SK-N-SH (cell line): Measurements from ENCODE around the gene WDR6. TPM values are rescaled to one million over a fixed set of nuclear protein-coding genes. Genes with fewer than 3 reads are reported as not detected.

Experiments used
- CTCF ChIA-PET: fragments of 300-600, 350-600 bp; formaldehyde crosslinking; extraction: SDS; loops from one replicate; lab custom pipeline; 2021; lab: Yijun Ruan, JAX
- POLR2A ChIA-PET: fragments of 350-600 bp; sonication (Branson Sonifier 250); formaldehyde crosslinking; extraction: SDS; loops from one replicate; lab custom pipeline; 2020; ENCODE audit warnings: antibody characterized with exemption, inconsistent platforms; lab: Yijun Ruan, JAX
- DNase-seq: peaks from one replicate; pipeline ENCODE4 v3.0.0; 2012
- H2AFZ ChIP-seq: fragments of 200-600 bp; sonication (generic); 2 replicates; pipeline ENCODE4 v1.8.1; 2016; ENCODE audit warnings: antibody characterized with exemption, mild to moderate bottlenecking, low read depth
- H3F3A ChIP-seq: fragments of 200-600 bp; sonication (generic); replicated peaks from 2 replicates; pipeline ENCODE3; 2016; ENCODE audit warnings: antibody characterized with exemption, mild to moderate bottlenecking; ENCODE audit not compliant: insufficient read depth
- H3K27ac ChIP-seq, 2 experiments: fragments of 200-500 bp in 1 of 2; fragments of 200-600 bp in 1 of 2; sonication (Bioruptor generic) in 1 of 2; sonication (generic), shearing (Covaris generic) in 1 of 2; 2 replicates each; pipeline versions ENCODE4 v1.5.1 to v1.6.1; 2014 to 2016; ENCODE audit warnings: low read depth in 2 of 2, inconsistent platforms in 1 of 2, low read length in 1 of 2, mild to moderate bottlenecking in 1 of 2, mixed read lengths in 1 of 2
- H3K27me3 ChIP-seq: fragments of 200-600 bp; sonication (generic), shearing (Covaris generic); 2 replicates; pipeline ENCODE4 v1.6.1; 2016; ENCODE audit warnings: mixed run types; ENCODE audit not compliant: insufficient read depth
- H3K36me3 ChIP-seq, 2 experiments: fragments of 200-500 bp in 1 of 2; fragments of 200-600 bp in 1 of 2; sonication (Bioruptor generic) in 1 of 2; sonication (generic) in 1 of 2; replicated peaks in 1 of 2; 2 replicates each; pipeline versions ENCODE3 to v1.5.1; 2014 to 2016; ENCODE audit warnings: low read length in 1 of 2, mild to moderate bottlenecking in 1 of 2; ENCODE audit not compliant: insufficient read depth in 2 of 2, control insufficient read depth in 1 of 2
- H3K4me1 ChIP-seq, 2 experiments: fragments of 200-500 bp in 1 of 2; fragments of 200-600 bp in 1 of 2; sonication (Bioruptor generic) in 1 of 2; sonication (generic), shearing (Covaris generic) in 1 of 2; 2 replicates each; pipeline versions ENCODE4 v1.5.1 to v1.6.1; 2014 to 2016; ENCODE audit warnings: low read depth in 1 of 2, low read length in 1 of 2, mixed run types in 1 of 2; ENCODE audit not compliant: insufficient read depth in 2 of 2, control insufficient read depth in 1 of 2
- H3K4me2 ChIP-seq: fragments of 200-600 bp; sonication (generic), shearing (Covaris generic); 2 replicates; pipeline ENCODE4 v1.6.1; 2017; ENCODE audit warnings: mixed run types
- H3K4me3 ChIP-seq, 2 experiments: fragments of 200-500 bp in 1 of 2; fragments of 200-600 bp in 1 of 2; sonication (Bioruptor generic) in 1 of 2; sonication (generic), shearing (Covaris generic) in 1 of 2; 2 replicates each; pipeline versions ENCODE4 v1.5.1 to v1.8.1; 2014 to 2016; ENCODE audit warnings: low read depth in 2 of 2, inconsistent platforms in 1 of 2, low read length in 1 of 2, mild to moderate bottlenecking in 1 of 2, mixed read lengths in 1 of 2, moderate library complexity in 1 of 2
- H3K79me2 ChIP-seq: fragments of 200-600 bp; sonication (generic); 2 replicates; pipeline ENCODE4 v1.8.1; 2017; ENCODE audit warnings: mild to moderate bottlenecking; ENCODE audit not compliant: insufficient read depth
- H3K9ac ChIP-seq: fragments of 200-600 bp; sonication (generic); 2 replicates; pipeline ENCODE4 v1.6.1; 2017; ENCODE audit warnings: mixed run types
- H3K9me2 ChIP-seq: fragments of 200-600 bp; sonication (generic); 2 replicates; pipeline ENCODE4 v1.6.1; 2017; ENCODE audit warnings: mixed run types
- H3K9me3 ChIP-seq: fragments of 200-600 bp; sonication (generic); 2 replicates; pipeline ENCODE4 v1.6.1; 2017; ENCODE audit warnings: mixed run types, mild to moderate bottlenecking, moderate library complexity
- H4K20me1 ChIP-seq: fragments of 200-600 bp; sonication (generic); 2 replicates; pipeline ENCODE4 v1.6.1; 2017; ENCODE audit warnings: mild to moderate bottlenecking, mixed run types; ENCODE audit not compliant: insufficient read depth
- FOXM1 ChIP-seq: IDR thresholded peaks from 2 replicates; pipeline ENCODE4 v1.4.0; 2012; ENCODE audit warnings: low read depth, mild to moderate bottlenecking
- MAX ChIP-seq: IDR thresholded peaks from 2 replicates; pipeline ENCODE4 v1.4.0; 2012; ENCODE audit warnings: low read depth
- NRF1 ChIP-seq: IDR thresholded peaks from 2 replicates; pipeline ENCODE4 v1.6.1; 2012; ENCODE audit warnings: low read depth, mild to moderate bottlenecking, low read length
- PBX3 ChIP-seq: IDR thresholded peaks from 2 replicates; pipeline ENCODE4; 2012
- RCOR1 ChIP-seq: fragments of 150-350 bp; IDR thresholded peaks from 2 replicates; pipeline ENCODE4 v1.6.1; 2017; ENCODE audit warnings: antibody characterized with exemption, low read length
- RFX5 ChIP-seq: IDR thresholded peaks from 2 replicates; pipeline ENCODE4 v1.6.1; 2012; ENCODE audit warnings: mild to moderate bottlenecking, improper control_type of control experiment, low read length
- RXRA ChIP-seq: IDR thresholded peaks from 2 replicates; pipeline ENCODE4 v1.4.0; 2012; ENCODE audit warnings: low read depth, mild to moderate bottlenecking, borderline replicate concordance
- SIN3A ChIP-seq: IDR thresholded peaks from 2 replicates; pipeline ENCODE4 v1.6.1; 2012; ENCODE audit warnings: low read depth, mild to moderate bottlenecking, low read length, moderate library complexity, borderline replicate concordance
- TAF1 ChIP-seq: IDR thresholded peaks from 2 replicates; pipeline ENCODE4 v1.6.1; 2012; ENCODE audit warnings: low read depth, mild to moderate bottlenecking, low read length, moderate library complexity, borderline replicate concordance
- TCF12 ChIP-seq: IDR thresholded peaks from 2 replicates; pipeline ENCODE4 v1.4.0; 2012
- TEAD4 ChIP-seq: IDR thresholded peaks from 2 replicates; pipeline ENCODE4 v1.4.0; 2012; ENCODE audit warnings: mild to moderate bottlenecking, borderline replicate concordance; ENCODE audit not compliant: insufficient read depth
- YY1 ChIP-seq: IDR thresholded peaks from 2 replicates; pipeline ENCODE4 v1.4.0; 2012; ENCODE audit warnings: low read depth, mild to moderate bottlenecking
- whole genome bisulfite sequencing: methylation state at CpG from one replicate; pipeline ENCODE4 v1.1.6; 2017; ENCODE audit warnings: low lambda C conversion rate; 5-methylcytosine and 5-hydroxymethylcytosine counted together
- polyA plus RNA-seq, 3 experiments: library from polyadenylated mRNA; depleted of rRNA; stranded (reverse); fragments of >200 nt; gene quantifications; 2 replicates each; pipeline ENCODE4 v1.2.3, GENCODE V29; 2012
- TF ChIP-seq, protein P1 (sequence below): IDR thresholded peaks from 2 replicates; pipeline ENCODE4 v1.4.0; 2012; ENCODE audit warnings: low read depth, borderline replicate concordance
- TF ChIP-seq, protein P2 (sequence below): fragments of 150-350 bp; IDR thresholded peaks from 2 replicates; pipeline ENCODE4 v1.6.1; 2016; ENCODE audit warnings: mild to moderate bottlenecking, low read depth, low read length
- TF ChIP-seq, protein P3 (sequence below): fragments of 150-350 bp; IDR thresholded peaks from 2 replicates; pipeline ENCODE4 v1.6.1; 2017; ENCODE audit warnings: antibody characterized with exemption, low read length, low read depth, borderline replicate concordance

Gene WDR6
- polyA plus RNA-seq, 1 of the 3 experiments (the other 2 are of a cell fraction), result 230 TPM

GRCh38 chr3:48990636-48991469, 16.3 kb upstream of the WDR6 start:
- TF ChIP-seq, protein P1, sequence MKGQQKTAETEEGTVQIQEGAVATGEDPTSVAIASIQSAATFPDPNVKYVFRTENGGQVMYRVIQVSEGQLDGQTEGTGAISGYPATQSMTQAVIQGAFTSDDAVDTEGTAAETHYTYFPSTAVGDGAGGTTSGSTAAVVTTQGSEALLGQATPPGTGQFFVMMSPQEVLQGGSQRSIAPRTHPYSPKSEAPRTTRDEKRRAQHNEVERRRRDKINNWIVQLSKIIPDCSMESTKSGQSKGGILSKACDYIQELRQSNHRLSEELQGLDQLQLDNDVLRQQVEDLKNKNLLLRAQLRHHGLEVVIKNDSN, result no peak
- no peak for TF ChIP-seq MAX
- TF ChIP-seq YY1, result no peak
- TF ChIP-seq RXRA, result no peak
- TF ChIP-seq PBX3, result no peak
- TF ChIP-seq TEAD4, result no peak
- TF ChIP-seq, protein P2, sequence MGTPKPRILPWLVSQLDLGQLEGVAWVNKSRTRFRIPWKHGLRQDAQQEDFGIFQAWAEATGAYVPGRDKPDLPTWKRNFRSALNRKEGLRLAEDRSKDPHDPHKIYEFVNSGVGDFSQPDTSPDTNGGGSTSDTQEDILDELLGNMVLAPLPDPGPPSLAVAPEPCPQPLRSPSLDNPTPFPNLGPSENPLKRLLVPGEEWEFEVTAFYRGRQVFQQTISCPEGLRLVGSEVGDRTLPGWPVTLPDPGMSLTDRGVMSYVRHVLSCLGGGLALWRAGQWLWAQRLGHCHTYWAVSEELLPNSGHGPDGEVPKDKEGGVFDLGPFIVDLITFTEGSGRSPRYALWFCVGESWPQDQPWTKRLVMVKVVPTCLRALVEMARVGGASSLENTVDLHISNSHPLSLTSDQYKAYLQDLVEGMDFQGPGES, result no peak
- TF ChIP-seq RCOR1, result no peak
- TF ChIP-seq RFX5, result no peak
- no peak for TF ChIP-seq SIN3A
- TF ChIP-seq, protein P3, sequence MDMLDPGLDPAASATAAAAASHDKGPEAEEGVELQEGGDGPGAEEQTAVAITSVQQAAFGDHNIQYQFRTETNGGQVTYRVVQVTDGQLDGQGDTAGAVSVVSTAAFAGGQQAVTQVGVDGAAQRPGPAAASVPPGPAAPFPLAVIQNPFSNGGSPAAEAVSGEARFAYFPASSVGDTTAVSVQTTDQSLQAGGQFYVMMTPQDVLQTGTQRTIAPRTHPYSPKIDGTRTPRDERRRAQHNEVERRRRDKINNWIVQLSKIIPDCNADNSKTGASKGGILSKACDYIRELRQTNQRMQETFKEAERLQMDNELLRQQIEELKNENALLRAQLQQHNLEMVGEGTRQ, result no peak
- no peak for TF ChIP-seq NRF1
- TF ChIP-seq TCF12, result no peak
- TF ChIP-seq TAF1, result no peak
- no peak for TF ChIP-seq FOXM1
- H3K79me2 ChIP-seq, result peaks cover 19% of the 10 kb centered on the region
- H3F3A ChIP-seq, result peaks cover 11% of the 10 kb centered on the region
- peaks cover 0 to under 1% of the 10 kb centered on the region in 2 experiments for H3K36me3 ChIP-seq
- no peaks in the 10 kb centered on the region for H3K27me3 ChIP-seq
- peak overlapping the region; percentile 71 for H3K4me2 ChIP-seq
- 78% methylated on average over 38 of the region's 40 CpGs for WGBS
- ChIA-PET POLR2A (interaction anchor here (0.7 to 0.8 kb wide), 2 partner anchors 23 to 30 kb away, joined by 3 read pairs; no protein-coding TSS in a partner anchor), CTCF (interaction anchor here (0.8 to 7.3 kb wide), 4 partner anchors 27 to 960 kb away, joined by 3 to 114 read pairs (median 3); partner anchors contain the start of genes DALRD3 and NDUFAF3)
- no peak overlapping the region for H2AFZ ChIP-seq
- DNase-seq, result no peak
- peak overlapping the region; percentile 35 to 63; a peak in 3 of 4 replicates for H3K4me3 ChIP-seq
- no peak overlapping the region for H3K9ac ChIP-seq
- no peaks in the 10 kb centered on the region for H3K9me3 ChIP-seq
- no peak overlapping the region for H3K27ac ChIP-seq
- H3K4me1 ChIP-seq, result peaks cover 0 to 2% of the 10 kb centered on the region in 2 experiments; a peak in 1 of 4 replicates
- no peaks in the 10 kb centered on the region for H4K20me1 ChIP-seq
- H3K9me2 ChIP-seq, result no peaks in the 10 kb centered on the region
